Kidney glomerular epithelial cell (primary cell): ENCODE measurements around the gene WNT5B.
A peak's percentile ranks its signal among the peaks of the same experiment; 100 is the strongest.

Experiments used
- DNase-seq: peaks from one replicate; lab custom pipeline; 2025; lab: John Stamatoyannopoulos, UW

Gene WNT5B

GRCh38 chr12:1628666-1629337 lies at the start of gene WNT5B:
TSS of gene WNT5B (plus strand) at chr12:1629231. CDS start at chr12:1631355, 2,124 bp downstream.
- DNase-seq: no peak

GRCh38 chr12:1579651-1580435 lies 49.2 kb upstream of the WNT5B start:
- no peak for DNase-seq

- DNase-seq: no peak
Observed at GRCh38 chr12:1580526-1580925, 48.5 kb upstream of the WNT5B start.

- no peak for DNase-seq
Observed at GRCh38 chr12:1581973-1582708, 46.9 kb upstream of the WNT5B start.

GRCh38 chr12:1582709-1583050 lies 46.4 kb upstream of the WNT5B start:
- DNase-seq: no peak

- DNase-seq: peak; percentile 78
Observed at GRCh38 chr12:1583421-1584078, 45.5 kb upstream of the WNT5B start.

- no peak for DNase-seq
Observed at GRCh38 chr12:1584326-1584725, 44.7 kb upstream of the WNT5B start.

- no peak for DNase-seq
Observed at GRCh38 chr12:1587927-1588574, 41.0 kb upstream of the WNT5B start.

- no peak for DNase-seq
Observed at GRCh38 chr12:1588575-1588947, 40.5 kb upstream of the WNT5B start.

GRCh38 chr12:1590221-1590979 lies 38.6 kb upstream of the WNT5B start:
- no peak for DNase-seq

GRCh38 chr12:1591034-1591433 lies 38.0 kb upstream of the WNT5B start:
- peak; percentile 7 for DNase-seq

GRCh38 chr12:1591543-1591942 lies 37.5 kb upstream of the WNT5B start:
- DNase-seq: no peak

- peak; percentile 58 for DNase-seq
Observed at GRCh38 chr12:1592444-1593173, 36.4 kb upstream of the WNT5B start.

GRCh38 chr12:1593174-1594005 lies 35.6 kb upstream of the WNT5B start:
- no peak for DNase-seq

GRCh38 chr12:1594006-1594260 lies 35.1 kb upstream of the WNT5B start:
- DNase-seq: no peak

- DNase-seq: peak; percentile 76
Observed at GRCh38 chr12:1594261-1595025, 34.6 kb upstream of the WNT5B start, which contains the start of gene FBXL14. TSS of gene FBXL14 (minus strand) at chr12:1594581. CDS start at chr12:1594066, 515 bp downstream.

- DNase-seq: no peak
Observed at GRCh38 chr12:1595026-1595561, 33.9 kb upstream of the WNT5B start.

GRCh38 chr12:1595690-1596347 lies 33.2 kb upstream of the WNT5B start:
- DNase-seq: no peak
